HL-60 (cell line): ENCODE data around the gene NRN1L.

ENCODE experiments used
- DNase-seq, 2 experiments: peaks; one replicate each; pipeline ENCODE4 v3.0.0-alpha.2; 2010 to 2020; ENCODE audit warnings: low read depth in 1 of 2, low spot score in 1 of 2
- H3K27ac ChIP-seq: fragments of 250-450 bp; sonication (Bioruptor Pico); replicated peaks from 2 replicates; pipeline ENCODE4 v1.5.1; 2020; ENCODE audit warnings: mild to moderate bottlenecking, moderate library complexity
- H3K27me3 ChIP-seq: fragments of 250-450 bp; sonication (Bioruptor Pico); 2 replicates; pipeline ENCODE4 v1.5.1; 2021; ENCODE audit warnings: mild to moderate bottlenecking, moderate library complexity; ENCODE audit not compliant: insufficient read depth, poor library complexity, severe bottlenecking
- H3K4me3 ChIP-seq: replicated peaks from 2 replicates; pipeline ENCODE4 v1.5.1; 2011; ENCODE audit warnings: mild to moderate bottlenecking, control low read depth, low read length; ENCODE audit not compliant: insufficient read depth
- GABPA ChIP-seq: IDR thresholded peaks from 2 replicates; pipeline ENCODE4 v1.6.1; 2012; ENCODE audit warnings: low read depth
- POLR2AphosphoS5 ChIP-seq: IDR thresholded peaks from 2 replicates; pipeline ENCODE4 v1.6.1; 2012; ENCODE audit warnings: low read depth
- SPI1 ChIP-seq: IDR thresholded peaks from 2 replicates; pipeline ENCODE4 v1.6.1; 2012; ENCODE audit warnings: low read depth, mild to moderate bottlenecking, borderline replicate concordance
- TF ChIP-seq, protein P1 (sequence below): IDR thresholded peaks from one replicate; pipeline ENCODE4 v1.5.1; 2011; ENCODE audit warnings: low read length, control low read depth, inconsistent platforms; ENCODE audit not compliant: insufficient read depth
- TF ChIP-seq, protein P2 (sequence below): IDR thresholded peaks from 2 replicates; pipeline ENCODE4 v1.6.1; 2012; ENCODE audit warnings: low read depth; ENCODE audit not compliant: insufficient replicate concordance

Gene NRN1L

DNA sequence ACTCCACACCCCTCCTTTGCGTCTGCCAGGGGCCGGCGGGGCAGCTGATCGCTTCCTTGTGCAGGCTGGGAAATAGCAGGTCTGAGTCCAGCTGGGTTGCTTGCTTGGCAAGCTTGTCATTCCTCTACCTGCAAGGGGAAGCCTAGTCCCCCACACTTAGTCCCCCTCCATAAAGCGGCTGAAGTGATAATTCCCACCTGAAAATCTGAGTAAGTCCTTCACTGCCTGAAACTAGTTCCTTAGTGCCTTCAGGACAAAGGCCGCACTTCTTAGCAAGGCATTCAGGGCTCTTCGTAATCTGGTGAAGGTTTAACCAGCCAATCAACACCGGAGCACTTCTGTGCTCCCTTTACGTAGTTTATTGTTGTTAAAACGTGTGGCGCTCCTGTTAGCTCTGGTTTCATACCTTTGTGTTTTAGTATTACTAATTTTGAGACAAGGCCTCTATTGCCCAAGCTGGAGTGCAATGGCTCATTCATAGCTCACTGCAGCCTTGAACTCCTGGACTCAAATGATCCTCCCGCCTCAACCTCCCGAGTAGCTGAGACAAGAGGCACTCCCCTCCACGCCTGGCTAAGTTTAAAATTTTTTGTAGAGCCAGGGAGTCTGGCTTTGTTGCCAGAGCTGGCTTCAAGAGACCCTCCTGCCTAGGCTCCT, 9.2 kb downstream of the NRN1L start:
- H3K27ac ChIP-seq = peak overlapping the region; percentile 77
- DNase-seq = peak in 1 of 2 experiments; percentile 35
- TF ChIP-seq, protein P1, sequence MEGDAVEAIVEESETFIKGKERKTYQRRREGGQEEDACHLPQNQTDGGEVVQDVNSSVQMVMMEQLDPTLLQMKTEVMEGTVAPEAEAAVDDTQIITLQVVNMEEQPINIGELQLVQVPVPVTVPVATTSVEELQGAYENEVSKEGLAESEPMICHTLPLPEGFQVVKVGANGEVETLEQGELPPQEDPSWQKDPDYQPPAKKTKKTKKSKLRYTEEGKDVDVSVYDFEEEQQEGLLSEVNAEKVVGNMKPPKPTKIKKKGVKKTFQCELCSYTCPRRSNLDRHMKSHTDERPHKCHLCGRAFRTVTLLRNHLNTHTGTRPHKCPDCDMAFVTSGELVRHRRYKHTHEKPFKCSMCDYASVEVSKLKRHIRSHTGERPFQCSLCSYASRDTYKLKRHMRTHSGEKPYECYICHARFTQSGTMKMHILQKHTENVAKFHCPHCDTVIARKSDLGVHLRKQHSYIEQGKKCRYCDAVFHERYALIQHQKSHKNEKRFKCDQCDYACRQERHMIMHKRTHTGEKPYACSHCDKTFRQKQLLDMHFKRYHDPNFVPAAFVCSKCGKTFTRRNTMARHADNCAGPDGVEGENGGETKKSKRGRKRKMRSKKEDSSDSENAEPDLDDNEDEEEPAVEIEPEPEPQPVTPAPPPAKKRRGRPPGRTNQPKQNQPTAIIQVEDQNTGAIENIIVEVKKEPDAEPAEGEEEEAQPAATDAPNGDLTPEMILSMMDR = no peak
- 0 out of 2 replicates have a peak, but pooled peaks have one; percentile 2 for TF ChIP-seq POLR2AphosphoS5
- H3K4me3 ChIP-seq = peak overlapping the region; percentile 72
- no peaks in the 10 kb centered on the region for H3K27me3 ChIP-seq

DNA sequence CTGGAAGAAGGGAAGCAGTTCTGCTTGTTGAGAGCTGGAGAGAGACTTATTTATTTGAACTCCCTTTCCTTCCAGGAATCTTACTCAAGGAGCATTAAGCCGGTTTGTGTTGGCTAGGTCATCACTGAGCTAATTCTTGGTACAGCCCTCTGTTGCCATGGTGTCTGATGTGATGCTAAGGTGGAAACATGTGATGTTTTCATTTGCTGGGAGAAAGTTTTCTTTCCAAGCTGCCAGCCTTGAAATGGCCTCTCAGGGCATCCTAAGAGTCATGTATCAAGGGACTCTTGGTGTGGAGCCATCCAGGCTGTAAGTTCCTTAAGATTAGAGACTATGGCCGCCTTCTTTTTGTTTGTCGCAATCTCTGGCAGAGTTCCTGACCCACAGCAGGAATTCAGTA, 12.5 kb downstream of the NRN1L start:
- no peak for DNase-seq
- no peaks in the 10 kb centered on the region for H3K27me3 ChIP-seq
- H3K4me3 ChIP-seq = no peak overlapping the region
- H3K27ac ChIP-seq = no peak overlapping the region
- TF ChIP-seq, protein P2, sequence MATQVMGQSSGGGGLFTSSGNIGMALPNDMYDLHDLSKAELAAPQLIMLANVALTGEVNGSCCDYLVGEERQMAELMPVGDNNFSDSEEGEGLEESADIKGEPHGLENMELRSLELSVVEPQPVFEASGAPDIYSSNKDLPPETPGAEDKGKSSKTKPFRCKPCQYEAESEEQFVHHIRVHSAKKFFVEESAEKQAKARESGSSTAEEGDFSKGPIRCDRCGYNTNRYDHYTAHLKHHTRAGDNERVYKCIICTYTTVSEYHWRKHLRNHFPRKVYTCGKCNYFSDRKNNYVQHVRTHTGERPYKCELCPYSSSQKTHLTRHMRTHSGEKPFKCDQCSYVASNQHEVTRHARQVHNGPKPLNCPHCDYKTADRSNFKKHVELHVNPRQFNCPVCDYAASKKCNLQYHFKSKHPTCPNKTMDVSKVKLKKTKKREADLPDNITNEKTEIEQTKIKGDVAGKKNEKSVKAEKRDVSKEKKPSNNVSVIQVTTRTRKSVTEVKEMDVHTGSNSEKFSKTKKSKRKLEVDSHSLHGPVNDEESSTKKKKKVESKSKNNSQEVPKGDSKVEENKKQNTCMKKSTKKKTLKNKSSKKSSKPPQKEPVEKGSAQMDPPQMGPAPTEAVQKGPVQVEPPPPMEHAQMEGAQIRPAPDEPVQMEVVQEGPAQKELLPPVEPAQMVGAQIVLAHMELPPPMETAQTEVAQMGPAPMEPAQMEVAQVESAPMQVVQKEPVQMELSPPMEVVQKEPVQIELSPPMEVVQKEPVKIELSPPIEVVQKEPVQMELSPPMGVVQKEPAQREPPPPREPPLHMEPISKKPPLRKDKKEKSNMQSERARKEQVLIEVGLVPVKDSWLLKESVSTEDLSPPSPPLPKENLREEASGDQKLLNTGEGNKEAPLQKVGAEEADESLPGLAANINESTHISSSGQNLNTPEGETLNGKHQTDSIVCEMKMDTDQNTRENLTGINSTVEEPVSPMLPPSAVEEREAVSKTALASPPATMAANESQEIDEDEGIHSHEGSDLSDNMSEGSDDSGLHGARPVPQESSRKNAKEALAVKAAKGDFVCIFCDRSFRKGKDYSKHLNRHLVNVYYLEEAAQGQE = no peak
- TF ChIP-seq POLR2AphosphoS5 (no peak), GABPA (no peak), SPI1 (no peak)
- TF ChIP-seq, protein P1 = no peak

DNA sequence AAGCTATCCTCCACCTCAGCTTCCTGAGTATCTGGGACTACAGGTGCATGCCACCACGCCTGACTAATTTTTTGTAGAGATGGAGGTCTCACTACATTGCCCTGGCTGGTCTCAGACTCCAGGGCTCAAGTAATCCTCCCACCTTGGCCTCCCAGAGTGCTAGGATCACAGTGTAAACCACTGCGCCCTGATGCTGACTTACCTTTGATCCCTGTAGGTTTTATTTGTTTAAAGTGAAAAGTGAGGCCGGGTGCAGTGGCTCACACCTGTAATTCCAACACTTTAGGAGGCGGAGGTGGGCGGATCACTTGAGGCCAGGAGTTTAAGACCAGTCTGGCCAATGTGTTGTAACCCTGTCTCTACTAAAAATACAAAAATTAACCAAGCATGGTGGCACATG, 17.0 kb downstream of the NRN1L start:
- DNase-seq = no peak
- TF ChIP-seq, protein P1 = no peak
- no peak for TF ChIP-seq POLR2AphosphoS5
- TF ChIP-seq, protein P2 = no peak
- no peak for TF ChIP-seq SPI1
- TF ChIP-seq GABPA = no peak
- Histone ChIP-seq H3K4me3 (no peak overlapping the region), H3K27ac (no peak overlapping the region), H3K27me3 (no peaks in the 10 kb centered on the region)

DNA sequence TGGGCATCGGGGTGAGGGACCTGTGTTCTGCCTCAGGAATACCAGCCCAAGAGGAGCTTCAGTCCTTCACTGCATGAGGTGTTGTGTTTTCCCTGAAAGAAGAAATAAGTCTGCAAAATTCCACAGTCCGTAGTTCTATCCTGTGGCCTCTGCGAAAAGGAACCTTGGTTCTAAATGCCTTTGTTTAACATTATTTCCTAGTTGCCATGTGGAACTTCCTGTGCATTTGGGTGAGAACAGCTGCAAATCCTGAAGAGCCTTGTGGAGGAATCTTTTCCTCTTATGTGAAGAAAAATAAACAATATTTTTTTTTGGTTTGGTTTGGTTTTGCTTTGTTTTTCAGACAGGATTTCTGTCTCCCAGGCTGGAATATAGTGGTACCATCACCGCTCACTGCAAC, 18.1 kb downstream of the NRN1L start:
- Histone ChIP-seq H3K27me3 (no peaks in the 10 kb centered on the region), H3K27ac (no peak overlapping the region), H3K4me3 (no peak overlapping the region)
- TF ChIP-seq, protein P1 = no peak
- TF ChIP-seq GABPA (no peak), SPI1 (no peak), POLR2AphosphoS5 (no peak)
- TF ChIP-seq, protein P2 = no peak
- DNase-seq = no peak
